HepG2 (cell line): ENCODE data around the gene ACTL7B. TPM values are rescaled to one million over a fixed set of nuclear protein-coding genes. Genes with fewer than 3 reads are reported as not detected.

Experiments
- ARID5B ChIP-seq: IDR thresholded peaks from 2 replicates; pipeline ENCODE4 v1.4.0; 2020; ENCODE audit warnings: mild to moderate bottlenecking, missing genetic modification reagents
- CEBPZ ChIP-seq: IDR thresholded peaks from 2 replicates; pipeline ENCODE4 v1.6.1; 2012; ENCODE audit warnings: low read length, improper control_type of control experiment
- CENPT ChIP-seq: sonication (generic); formaldehyde crosslinking; IDR thresholded peaks from 2 replicates; pipeline ENCODE4 v1.8.0; 2022; ENCODE audit warnings: low read depth, mild to moderate bottlenecking, moderate library complexity, missing genetic modification reagents
- ELK4 ChIP-seq: sonication (generic); formaldehyde crosslinking; IDR thresholded peaks from 2 replicates; pipeline ENCODE4 v1.9.0; 2021; ENCODE audit warnings: missing genetic modification reagents, borderline replicate concordance
- HHEX ChIP-seq: IDR thresholded peaks from 2 replicates; pipeline ENCODE4 v1.6.1; 2016; ENCODE audit warnings: control low read depth
- KLF15 ChIP-seq: sonication (generic); formaldehyde crosslinking; IDR thresholded peaks from 2 replicates; pipeline ENCODE4 v1.8.1; 2023; ENCODE audit warnings: borderline replicate concordance, mild to moderate bottlenecking, inconsistent platforms, missing genetic modification reagents, mixed read lengths
- MAFG ChIP-seq: sonication (generic); formaldehyde crosslinking; IDR thresholded peaks from 2 replicates; pipeline ENCODE4 v1.5.1; 2020; ENCODE audit warnings: mild to moderate bottlenecking, missing genetic modification reagents
- MEIS2 ChIP-seq: sonication (generic); formaldehyde crosslinking; IDR thresholded peaks from 2 replicates; pipeline ENCODE4 v1.9.0; 2021; ENCODE audit warnings: mild to moderate bottlenecking, missing genetic modification reagents
- MTF1 ChIP-seq: sonication (generic); formaldehyde crosslinking; IDR thresholded peaks from 2 replicates; pipeline ENCODE4 v1.5.0; 2020; ENCODE audit warnings: missing genetic modification reagents
- MXD1 ChIP-seq: sonication (generic); formaldehyde crosslinking; IDR thresholded peaks from 2 replicates; pipeline ENCODE4 v1.4.0; 2020; ENCODE audit warnings: mild to moderate bottlenecking, missing genetic modification reagents
- NCOR1 ChIP-seq: fragments of 200-600 bp; sonication (generic); IDR thresholded peaks from 2 replicates; pipeline ENCODE4 v1.7.0; 2017; ENCODE audit warnings: antibody characterized with exemption, low read length, borderline replicate concordance
- PHF8 ChIP-seq: sonication (generic); formaldehyde crosslinking; IDR thresholded peaks from 2 replicates; pipeline ENCODE4 v1.5.0; 2020; ENCODE audit warnings: missing genetic modification reagents
- SMAD1 ChIP-seq: sonication (generic); formaldehyde crosslinking; IDR thresholded peaks from 2 replicates; pipeline ENCODE4 v1.4.0; 2020; ENCODE audit warnings: missing genetic modification reagents, low read depth, mild to moderate bottlenecking, borderline replicate concordance
- TCF12 ChIP-seq, 2 experiments: fragments of 450-650 bp in 1 of 2; sonication (generic) in 1 of 2; formaldehyde crosslinking in 1 of 2; IDR thresholded peaks; 2 replicates each; pipeline versions ENCODE4 v1.6.1 to v1.8.0; 2017 to 2022; ENCODE audit warnings: antibody characterized with exemption in 1 of 2, mild to moderate bottlenecking in 1 of 2, missing genetic modification reagents in 1 of 2, moderate library complexity in 1 of 2
- XBP1 ChIP-seq: sonication (generic); formaldehyde crosslinking; IDR thresholded peaks from 2 replicates; pipeline ENCODE4 v1.5.0; 2020; ENCODE audit warnings: missing genetic modification reagents
- ZNF17 ChIP-seq: sonication (generic); formaldehyde crosslinking; IDR thresholded peaks from 2 replicates; pipeline ENCODE4 v1.5.0; 2020; ENCODE audit warnings: mild to moderate bottlenecking, missing genetic modification reagents
- ZNF317 ChIP-seq: sonication (generic); formaldehyde crosslinking; IDR thresholded peaks from 2 replicates; pipeline ENCODE4 v1.5.0; 2020; ENCODE audit warnings: mild to moderate bottlenecking, missing genetic modification reagents
- ZNF414 ChIP-seq: sonication (generic); formaldehyde crosslinking; IDR thresholded peaks from 2 replicates; pipeline ENCODE4 v1.5.0; 2020; ENCODE audit warnings: missing genetic modification reagents
- polyA plus RNA-seq, 8 experiments: library from polyadenylated mRNA; depleted of rRNA in 3 of 8; stranded (reverse) in 7 of 8; unstranded in 1 of 8; fragments of >200 nt; fragmentation: Illumina TruSeq in 4 of 8; extraction: Trizol in 4 of 8; gene quantifications; 2 replicates each; pipeline versions ENCODE4 v1.2.1 to v1.2.3, GENCODE V29; 2011 to 2016; ENCODE audit warnings: low read depth in 4 of 8, missing spikeins in 1 of 8, mixed read lengths in 1 of 8; ENCODE audit not compliant: insufficient read depth in 1 of 8
- total RNA-seq, 5 experiments: library from RNA; depleted of rRNA; stranded (reverse); fragments of >200 nt; fragmentation: Illumina TruSeq; extraction: Trizol; gene quantifications; 2 replicates each; pipeline ENCODE4 v1.2.3, GENCODE V29; 2016; ENCODE audit warnings: low read depth in 1 of 5

The ACTL7B gene
- total and polyA plus RNA-seq, 2 of the 13 experiments (the other 11 are each of a cell fraction or from before 2014, with no cell fraction given) = 0.07 to 0.11 TPM

DNA sequence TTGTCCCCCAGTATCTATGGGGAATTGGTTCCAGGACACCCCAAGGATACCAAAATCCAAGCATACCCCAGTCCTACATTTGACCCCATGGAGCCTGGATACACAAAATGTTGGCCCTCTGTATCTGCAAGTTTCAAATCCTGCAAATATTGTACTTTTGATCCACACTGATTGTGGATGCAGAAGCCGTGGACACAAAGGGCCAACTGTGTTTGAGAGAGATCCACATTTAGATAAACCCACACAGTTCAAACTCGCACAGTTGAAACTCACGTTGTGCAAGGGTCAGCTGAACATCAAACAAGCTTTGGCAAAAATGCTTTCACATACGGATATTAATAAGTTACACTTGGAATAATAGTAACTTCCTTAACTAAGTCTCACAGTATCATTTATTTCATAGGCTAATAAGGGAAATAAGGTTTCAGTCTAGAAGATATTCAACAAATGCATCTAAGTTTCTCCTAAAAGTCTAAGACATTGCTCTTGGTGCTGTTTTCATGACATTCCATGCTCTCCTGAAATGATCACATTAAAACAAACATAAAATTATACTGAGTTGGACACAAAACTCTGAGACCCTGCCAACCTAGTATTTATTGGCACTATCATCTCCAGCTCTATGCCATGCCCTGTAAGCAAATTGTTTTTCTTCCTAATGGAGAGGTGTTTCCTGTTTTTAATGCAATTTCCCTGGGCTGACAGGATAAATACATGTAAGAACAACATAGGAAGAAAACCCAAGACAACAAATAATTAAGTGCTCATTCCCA is 38.6 kb upstream of the ACTL7B start (continued):
- TF ChIP-seq ZNF317 (CRISPR knock-in tag) = peak; percentile 78
- peak; percentile 92; the same call in 1 of the 2 replicates for TF ChIP-seq NCOR1
- no peak for TF ChIP-seq CEBPZ
- TF ChIP-seq MEIS2 (CRISPR knock-in tag) = peak; percentile 72; the same call in 1 of the 2 replicates
- no peak for TF ChIP-seq MAFG (CRISPR knock-in tag)
- TF ChIP-seq SMAD1 (CRISPR knock-in tag) = no peak
- peak; percentile 98 for TF ChIP-seq ARID5B (CRISPR knock-in tag)
- no peak for TF ChIP-seq MXD1
- no peak for TF ChIP-seq MTF1 (CRISPR knock-in tag)
- TF ChIP-seq ZNF414 (CRISPR knock-in tag) = no peak
- peak; percentile 66; the same call in 1 of the 2 replicates for TF ChIP-seq HHEX (CRISPR knock-in tag)
- TF ChIP-seq KLF15 (CRISPR knock-in tag) = no peak
- no peak for TF ChIP-seq TCF12 (IDR thresholded peaks at IDR 0.05)
- TF ChIP-seq TCF12 (CRISPR knock-in tag; IDR thresholded peaks at IDR 0.05) = peak; percentile 77; the same call in 1 of the 2 replicates
- TF ChIP-seq ELK4 (CRISPR knock-in tag) = no peak
- TF ChIP-seq CENPT (CRISPR knock-in tag) = no peak
- TF ChIP-seq XBP1 (CRISPR knock-in tag) = no peak
- 0 out of 2 replicates have a peak, but pooled peaks have one; percentile 30 for TF ChIP-seq PHF8
- no peak for TF ChIP-seq ZNF17
